PFSK-1 (cell line): Measurements from ENCODE around the gene SSTR3.

ENCODE experiments used
- FOXP2 ChIP-seq: optimal IDR thresholded peaks from 2 replicates; pipeline ENCODE3; 2011; ENCODE audit warnings: borderline replicate concordance, control low read depth, inconsistent platforms; ENCODE audit not compliant: insufficient read depth; ENCODE audit errors: extremely low read length, extremely low read depth
- POLR2AphosphoS5 ChIP-seq: IDR thresholded peaks from 2 replicates; pipeline ENCODE4 v1.6.1; 2012; ENCODE audit warnings: low read depth, mild to moderate bottlenecking, control low read depth, low read length, moderate library complexity
- SIN3A ChIP-seq: IDR thresholded peaks from 2 replicates; pipeline ENCODE4 v1.6.1; 2012; ENCODE audit warnings: mild to moderate bottlenecking, low read length, moderate library complexity, borderline replicate concordance; ENCODE audit not compliant: insufficient read depth
- TAF1 ChIP-seq: IDR thresholded peaks from 2 replicates; pipeline ENCODE4 v1.6.1; 2012; ENCODE audit warnings: low read length, control low read depth, borderline replicate concordance; ENCODE audit not compliant: insufficient read depth
- TF ChIP-seq, protein P1 (sequence below), 2 experiments: IDR thresholded peaks; 2 replicates each; pipeline versions ENCODE4 v1.6.1 to v1.8.0; 2011 to 2012; ENCODE audit warnings: low read depth in 2 of 2, low read length in 2 of 2, control low read depth in 1 of 2, inconsistent platforms in 1 of 2, mild to moderate bottlenecking in 1 of 2, moderate library complexity in 1 of 2; ENCODE audit not compliant: insufficient read depth in 1 of 2

Gene SSTR3

DNA sequence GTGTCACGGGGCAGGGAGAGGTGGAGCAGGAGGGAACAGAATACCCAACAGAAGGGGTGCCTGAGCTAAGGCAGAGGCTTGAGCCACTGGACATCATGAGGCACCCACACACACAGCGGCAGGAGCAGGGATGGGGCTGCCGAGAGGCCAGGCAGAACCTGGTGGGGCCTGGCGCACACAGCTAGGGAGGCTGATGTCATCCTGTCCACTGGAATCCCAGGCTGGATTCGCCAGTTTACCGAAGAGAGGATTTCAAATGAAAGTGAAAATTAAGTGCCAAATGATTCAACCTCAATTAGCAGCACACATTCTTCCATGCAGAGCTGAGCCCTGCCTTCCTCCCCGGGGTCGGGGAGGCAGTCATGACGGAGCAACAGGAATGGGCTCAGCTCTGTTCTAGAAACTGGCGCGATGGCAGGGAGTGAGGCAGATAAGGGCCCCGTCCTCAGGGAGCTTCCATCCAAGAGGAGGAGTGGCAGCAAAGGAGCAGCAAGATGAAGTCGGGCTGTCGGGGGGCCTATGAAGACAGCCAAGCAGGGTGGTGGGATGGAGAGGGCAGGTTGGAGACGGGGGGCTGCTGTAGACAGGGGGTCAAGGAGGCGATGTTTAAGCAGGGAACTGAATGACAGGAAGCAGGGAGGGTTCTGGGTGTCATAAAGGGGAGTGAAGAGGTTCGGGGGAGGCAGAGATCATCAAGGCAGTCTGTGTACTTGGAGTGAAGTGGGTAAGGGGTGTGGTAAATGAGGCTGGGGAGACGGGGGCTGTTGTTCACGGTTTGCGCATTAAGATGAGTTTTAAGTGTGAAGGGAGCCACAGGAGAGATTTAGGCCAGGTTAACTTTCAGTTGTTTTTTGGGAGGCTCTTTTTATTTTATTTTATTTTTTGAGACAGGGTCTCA lies 25.3 kb upstream of the SSTR3 start:
- TF ChIP-seq POLR2AphosphoS5 (no peak), TAF1 (no peak), FOXP2 (no peak), SIN3A (no peak)
- TF ChIP-seq, protein P1, sequence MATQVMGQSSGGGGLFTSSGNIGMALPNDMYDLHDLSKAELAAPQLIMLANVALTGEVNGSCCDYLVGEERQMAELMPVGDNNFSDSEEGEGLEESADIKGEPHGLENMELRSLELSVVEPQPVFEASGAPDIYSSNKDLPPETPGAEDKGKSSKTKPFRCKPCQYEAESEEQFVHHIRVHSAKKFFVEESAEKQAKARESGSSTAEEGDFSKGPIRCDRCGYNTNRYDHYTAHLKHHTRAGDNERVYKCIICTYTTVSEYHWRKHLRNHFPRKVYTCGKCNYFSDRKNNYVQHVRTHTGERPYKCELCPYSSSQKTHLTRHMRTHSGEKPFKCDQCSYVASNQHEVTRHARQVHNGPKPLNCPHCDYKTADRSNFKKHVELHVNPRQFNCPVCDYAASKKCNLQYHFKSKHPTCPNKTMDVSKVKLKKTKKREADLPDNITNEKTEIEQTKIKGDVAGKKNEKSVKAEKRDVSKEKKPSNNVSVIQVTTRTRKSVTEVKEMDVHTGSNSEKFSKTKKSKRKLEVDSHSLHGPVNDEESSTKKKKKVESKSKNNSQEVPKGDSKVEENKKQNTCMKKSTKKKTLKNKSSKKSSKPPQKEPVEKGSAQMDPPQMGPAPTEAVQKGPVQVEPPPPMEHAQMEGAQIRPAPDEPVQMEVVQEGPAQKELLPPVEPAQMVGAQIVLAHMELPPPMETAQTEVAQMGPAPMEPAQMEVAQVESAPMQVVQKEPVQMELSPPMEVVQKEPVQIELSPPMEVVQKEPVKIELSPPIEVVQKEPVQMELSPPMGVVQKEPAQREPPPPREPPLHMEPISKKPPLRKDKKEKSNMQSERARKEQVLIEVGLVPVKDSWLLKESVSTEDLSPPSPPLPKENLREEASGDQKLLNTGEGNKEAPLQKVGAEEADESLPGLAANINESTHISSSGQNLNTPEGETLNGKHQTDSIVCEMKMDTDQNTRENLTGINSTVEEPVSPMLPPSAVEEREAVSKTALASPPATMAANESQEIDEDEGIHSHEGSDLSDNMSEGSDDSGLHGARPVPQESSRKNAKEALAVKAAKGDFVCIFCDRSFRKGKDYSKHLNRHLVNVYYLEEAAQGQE (IDR thresholded peaks at IDR 0.05; ENCODE audit: insufficient read depth in 1 of 2, low read depth in 2 of 2, low read length in 2 of 2), result no peak

DNA sequence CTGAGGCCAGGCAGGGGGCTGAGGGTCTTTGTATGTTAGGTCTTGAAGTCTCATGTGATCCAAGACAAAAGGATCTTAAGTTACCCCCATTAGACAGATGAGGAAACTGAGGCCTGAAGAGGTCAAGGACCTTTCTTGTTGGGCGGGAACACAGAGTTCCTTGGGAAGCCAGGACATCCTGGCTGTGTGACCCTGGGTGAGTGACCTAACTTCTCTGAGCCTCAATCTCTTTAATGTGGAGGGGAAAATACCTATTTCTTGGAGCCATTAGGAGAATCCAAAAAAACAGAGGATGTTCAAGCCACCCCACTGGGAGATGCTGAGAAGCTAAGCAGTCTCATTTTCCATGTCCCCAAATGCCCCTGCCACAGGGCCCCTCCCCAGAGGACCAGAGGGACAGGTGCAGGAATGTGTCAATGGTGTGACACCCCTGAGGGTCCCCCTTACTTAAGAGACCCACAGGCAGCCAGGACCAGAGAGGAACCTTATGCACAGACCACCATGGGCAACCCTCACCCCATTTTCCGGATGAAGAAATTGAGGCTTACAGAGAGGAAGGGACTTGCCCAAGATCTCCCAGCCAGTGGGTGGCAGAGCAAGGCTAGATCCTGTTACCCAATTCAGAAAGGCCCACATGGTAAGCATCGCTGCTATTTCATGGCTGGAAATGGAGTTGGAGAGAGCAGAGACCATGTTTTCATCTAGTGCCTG lies 23.8 kb upstream of the SSTR3 start:
- TF ChIP-seq, protein P1 (IDR thresholded peaks at IDR 0.05; ENCODE audit: insufficient read depth in 1 of 2, low read depth in 2 of 2, low read length in 2 of 2), result no peak
- TF ChIP-seq FOXP2, result no peak
- no peak for TF ChIP-seq TAF1
- no peak for TF ChIP-seq SIN3A

DNA sequence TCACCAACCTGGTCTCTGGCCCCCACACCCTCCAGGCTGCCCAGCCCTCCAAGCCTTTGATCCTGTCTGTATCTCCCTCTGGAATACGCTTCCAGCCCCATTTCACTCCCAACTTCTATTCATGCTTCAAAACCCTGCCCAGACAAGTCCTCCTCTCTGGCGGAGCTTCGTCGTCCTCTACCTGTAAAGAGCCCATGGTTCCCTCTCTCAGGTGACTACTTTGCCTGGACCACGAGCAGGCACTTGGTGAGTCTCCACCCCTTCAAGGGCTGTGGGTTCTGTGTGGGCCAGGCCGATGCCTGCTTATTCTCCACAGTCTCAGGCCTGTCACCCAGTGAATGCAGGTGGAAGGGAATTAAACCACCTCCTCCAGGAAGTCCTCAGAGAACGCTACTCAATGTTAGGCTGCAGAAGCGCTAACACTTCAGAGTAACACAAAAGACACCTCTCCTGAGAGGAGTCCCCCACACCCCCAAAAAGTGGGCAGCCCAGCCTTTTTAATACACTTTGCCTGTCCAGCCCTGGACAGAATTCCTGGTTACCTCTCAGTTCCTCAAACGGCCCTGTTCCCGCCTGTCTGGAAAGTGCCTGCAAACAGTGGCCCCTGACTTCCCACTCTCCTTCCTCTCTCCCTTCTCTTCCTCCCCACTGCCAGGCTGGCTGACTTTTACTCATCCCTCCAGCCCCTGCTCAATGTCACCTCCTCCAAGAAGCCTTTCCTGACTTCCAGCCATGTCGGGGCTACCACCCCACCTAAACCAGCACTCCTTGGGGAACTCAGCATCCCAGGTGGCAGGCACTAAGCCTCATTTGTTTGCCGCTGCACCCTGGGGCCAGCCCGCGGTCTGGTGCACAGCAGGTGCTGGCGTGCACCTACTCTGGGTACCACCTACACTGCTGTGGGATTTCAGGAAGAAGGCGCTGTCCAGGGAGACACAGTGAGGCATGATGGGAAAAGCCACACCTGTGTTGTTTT lies 22.7 kb upstream of the SSTR3 start:
- TF ChIP-seq FOXP2 (no peak), SIN3A (no peak), POLR2AphosphoS5 (no peak), TAF1 (no peak)
- TF ChIP-seq, protein P1 (IDR thresholded peaks at IDR 0.05; ENCODE audit: insufficient read depth in 1 of 2, low read depth in 2 of 2, low read length in 2 of 2), result no peak

DNA sequence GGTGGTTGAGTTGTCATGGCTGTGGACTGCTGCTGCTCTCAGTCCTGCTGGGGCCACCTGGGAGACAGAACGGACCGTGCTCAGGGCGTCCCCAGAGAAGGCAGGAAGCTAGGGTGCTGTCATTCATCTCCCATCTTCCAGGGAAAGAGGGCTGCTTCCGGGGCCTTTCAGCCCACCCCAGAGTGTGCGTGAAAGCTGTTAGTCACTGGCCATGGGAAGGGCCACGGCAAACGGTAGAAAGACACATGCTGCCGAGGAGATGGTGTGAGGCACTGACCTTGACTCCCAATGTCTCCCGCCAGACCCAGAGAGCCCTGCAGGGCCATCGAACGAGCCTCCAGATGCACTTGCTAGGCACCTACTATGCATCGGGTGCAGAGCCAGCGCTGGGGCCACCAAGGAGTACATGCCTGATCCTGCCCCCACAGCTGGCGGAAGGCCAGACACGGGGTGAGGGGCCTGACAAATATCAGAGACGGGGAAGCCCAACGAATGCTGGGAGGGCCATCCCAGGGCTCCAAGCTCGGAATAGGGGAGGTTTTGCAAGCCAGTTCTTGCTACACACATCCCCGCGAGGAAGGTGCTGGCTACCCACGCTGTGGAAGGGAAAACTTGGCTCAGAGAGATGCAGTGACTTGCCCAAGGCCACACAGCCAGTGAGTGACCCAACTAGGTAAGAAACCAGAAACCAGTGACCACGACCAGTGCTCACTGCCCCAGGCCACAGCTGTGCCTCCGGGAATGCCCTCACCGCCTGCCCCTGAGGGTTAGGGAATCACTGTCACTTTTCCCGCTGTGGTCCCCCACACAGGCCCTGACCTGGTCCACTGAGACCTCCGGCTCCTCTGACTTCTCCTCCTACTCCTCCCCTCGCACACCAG lies 21.7 kb upstream of the SSTR3 start:
- no peak for TF ChIP-seq TAF1
- TF ChIP-seq FOXP2, result no peak
- no peak for TF ChIP-seq POLR2AphosphoS5
- no peak for TF ChIP-seq SIN3A
- TF ChIP-seq, protein P1 (IDR thresholded peaks at IDR 0.05; ENCODE audit: insufficient read depth in 1 of 2, low read depth in 2 of 2, low read length in 2 of 2), result no peak
